GM12891 (cell line): ENCODE measurements around the gene WIF1. TPM values are rescaled to one million over a fixed set of nuclear protein-coding genes. Genes with fewer than 3 reads are reported as not detected.

Source experiments
- DNase-seq: peaks from one replicate; pipeline ENCODE4 v3.0.0; 2011; ENCODE audit warnings: low spot score; ENCODE audit not compliant: insufficient read length
- FAIRE-seq: peaks from 2 replicates; lab custom pipeline; 2011; peaks lifted over from hg19 to GRCh38; lab: Jason Lieb, UNC
- PAX5 ChIP-seq: IDR thresholded peaks from 2 replicates; pipeline ENCODE4 v1.6.1; 2011; ENCODE audit warnings: low read length, moderate library complexity, mild to moderate bottlenecking; ENCODE audit not compliant: insufficient read depth, severe bottlenecking
- POLR2A ChIP-seq: IDR thresholded peaks from 2 replicates; pipeline ENCODE4 v1.6.1; 2011; ENCODE audit warnings: low read depth, low read length, control low read depth
- POLR2AphosphoS5 ChIP-seq: IDR thresholded peaks from 2 replicates; pipeline ENCODE4 v1.6.1; 2011; ENCODE audit warnings: low read depth, low read length, control low read depth
- POU2F2 ChIP-seq: IDR thresholded peaks from 2 replicates; pipeline ENCODE4 v1.6.1; 2011; ENCODE audit warnings: low read depth, mild to moderate bottlenecking, control low read depth, low read length, moderate library complexity
- SPI1 ChIP-seq: IDR thresholded peaks from 2 replicates; pipeline ENCODE4 v1.6.1; 2011; ENCODE audit warnings: low read depth, low read length, control low read depth
- TAF1 ChIP-seq: IDR thresholded peaks from 2 replicates; pipeline ENCODE4 v1.6.1; 2011; ENCODE audit warnings: low read depth, low read length, control low read depth
- polyA plus RNA-seq: library from polyadenylated mRNA; unstranded; fragments of >200 nt; gene quantifications from one replicate; pipeline ENCODE4 v1.2.1, GENCODE V29; 2012; ENCODE audit warnings: low read depth, missing spikeins, inconsistent platforms; ENCODE audit not compliant: missing spikeins

Gene WIF1
- polyA plus RNA-seq = 0.12 TPM

DNA sequence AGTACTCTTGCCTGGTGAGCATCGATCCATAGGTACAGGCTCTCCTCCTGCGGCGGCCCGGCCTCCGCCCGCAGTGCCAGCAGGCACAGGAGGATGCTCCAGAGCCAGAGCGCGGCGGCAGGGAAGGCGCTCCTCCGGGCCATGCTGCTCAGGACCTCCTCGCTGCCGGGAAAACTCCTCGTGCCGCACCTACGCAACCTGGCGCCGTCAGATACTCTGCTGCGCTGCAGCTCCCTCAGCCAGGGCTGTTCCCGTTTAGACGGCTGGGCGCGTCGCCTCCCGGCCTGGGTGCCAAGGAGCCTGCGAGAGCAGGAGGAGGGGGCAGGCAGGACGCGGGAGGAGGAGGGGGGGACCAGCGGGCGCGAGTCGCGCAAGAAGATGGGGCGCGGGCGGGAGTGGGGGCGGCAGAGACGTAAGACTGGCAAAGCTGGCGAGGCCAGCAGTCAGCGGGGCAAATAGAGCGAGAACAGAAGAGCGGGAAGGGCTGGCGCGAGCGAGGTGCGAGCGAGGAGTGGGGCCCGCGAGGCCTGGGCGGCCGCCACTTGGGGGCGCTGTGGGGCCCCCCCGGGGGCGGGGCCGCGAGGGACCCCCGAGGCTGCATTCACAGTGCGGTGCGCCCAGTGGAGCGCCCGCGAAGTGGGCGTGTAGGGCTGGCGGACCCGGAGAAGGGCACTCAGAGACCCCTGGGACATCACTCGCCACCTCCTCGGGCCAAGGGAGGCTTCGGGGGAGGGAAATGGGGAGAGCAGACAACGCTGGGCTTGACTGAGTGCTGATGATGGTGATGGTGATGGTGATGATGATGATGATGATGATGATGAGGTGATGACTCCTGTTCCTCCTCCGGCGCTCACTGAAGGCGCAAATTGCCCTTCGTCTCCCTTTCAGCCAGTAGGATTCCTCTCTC is at the start of gene WIF1:
Gene WIF1 (minus strand): TSS at position 257 of the 907 bp plus-strand sequence. CDS start 114 bp downstream, at position 143.
- DNase-seq (no peak), FAIRE-seq (peak; percentile 76)
- TF ChIP-seq PAX5 (no peak), TAF1 (no peak), POLR2AphosphoS5 (no peak), POLR2A (no peak)

- peak; percentile 89 for FAIRE-seq
- peak; percentile 41 for DNase-seq
Measured at GRCh38 chr12:65170209-65170881, 49.2 kb upstream of the WIF1 start.

GRCh38 chr12:65169320-65170208 is 48.5 kb upstream of the WIF1 start, which contains the start of gene LEMD3:
TSS of gene LEMD3 (plus strand) at chr12:65169583. CDS start at chr12:65169597, 14 bp downstream.
- TF ChIP-seq POLR2AphosphoS5 (peak; percentile 91), TAF1 (peak; percentile 95), PAX5 (no peak), SPI1 (no peak), POU2F2 (peak; percentile 66), POLR2A (peak; percentile 95)
- peak; percentile 88 for DNase-seq
- peak; percentile 94 for FAIRE-seq

More at GRCh38 chr12:65170209-65170881, 49.2 kb upstream of the WIF1 start:
- no peak for TF ChIP-seq POLR2AphosphoS5
- TF ChIP-seq PAX5 = no peak
- TF ChIP-seq POU2F2 = no peak
- no peak for TF ChIP-seq TAF1
- TF ChIP-seq SPI1 = no peak
- no peak; the same call in 1 of the 2 replicates for TF ChIP-seq POLR2A

DNA sequence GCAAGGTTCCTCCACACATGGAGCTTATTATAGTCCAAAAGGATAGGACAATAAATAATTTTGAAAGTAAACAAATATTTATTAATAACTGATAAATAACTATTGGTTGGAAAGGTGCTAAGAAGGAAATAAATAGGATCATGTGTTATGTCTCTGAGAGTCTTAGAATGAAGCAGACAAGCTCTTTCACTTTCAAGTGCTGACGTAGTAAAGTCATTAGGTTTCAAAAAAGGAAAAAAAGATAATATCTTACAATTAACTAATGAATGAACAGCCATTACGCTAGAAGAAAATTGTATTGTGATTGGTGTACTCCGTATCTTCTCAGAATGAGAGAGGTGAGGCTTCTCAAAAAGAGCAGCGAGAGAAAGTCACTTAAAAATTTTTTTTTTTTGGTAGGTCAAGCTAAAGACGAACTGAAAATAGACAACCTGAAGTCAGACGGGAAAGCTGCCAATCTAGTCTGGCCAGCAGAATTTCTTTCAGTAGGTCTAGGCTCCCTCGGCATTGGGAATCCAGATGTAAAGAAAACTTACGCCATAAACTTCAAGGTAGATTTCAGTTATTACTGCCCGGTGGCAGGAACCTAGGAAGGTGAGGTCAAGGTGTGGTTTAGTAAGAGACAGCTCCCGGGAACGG is 47.7 kb upstream of the WIF1 start:
- FAIRE-seq (no peak), DNase-seq (no peak)
- no peak for TF ChIP-seq POU2F2
- TF ChIP-seq POLR2AphosphoS5 = no peak
- TF ChIP-seq TAF1 = no peak
- TF ChIP-seq SPI1 = no peak
- no peak for TF ChIP-seq POLR2A
- no peak for TF ChIP-seq PAX5

DNA sequence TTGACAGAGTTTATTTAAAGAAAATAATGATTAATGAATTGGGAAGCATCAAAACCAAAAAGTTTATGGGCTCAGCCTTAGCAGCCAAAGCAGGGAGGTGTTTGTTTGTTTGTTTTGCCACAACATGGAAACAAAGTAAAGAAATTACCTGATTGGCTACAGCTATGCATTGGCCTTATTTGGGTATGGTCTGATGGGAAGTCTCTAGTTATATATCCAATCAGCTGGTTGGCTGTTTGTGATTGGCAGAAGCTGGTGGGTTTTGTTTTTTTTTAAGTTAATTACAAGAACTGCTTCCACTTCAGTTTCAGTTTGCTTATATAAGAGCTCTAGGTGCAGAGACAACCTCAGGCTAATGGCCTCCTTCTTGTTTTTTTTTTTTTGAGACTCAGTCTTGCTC is 43.7 kb upstream of the WIF1 start:
- no peak for DNase-seq
- FAIRE-seq = no peak
- TF ChIP-seq POLR2A = no peak
- TF ChIP-seq POU2F2 = no peak
- no peak for TF ChIP-seq PAX5
- TF ChIP-seq SPI1 = no peak

- DNase-seq (no peak), FAIRE-seq (no peak)
- no peak for TF ChIP-seq POU2F2
- no peak for TF ChIP-seq POLR2AphosphoS5
- TF ChIP-seq POLR2A = no peak
- TF ChIP-seq PAX5 = no peak
- TF ChIP-seq SPI1 = no peak
- no peak for TF ChIP-seq TAF1
Measured at GRCh38 chr12:65164244-65164643, 43.1 kb upstream of the WIF1 start.

- no peak for FAIRE-seq
- DNase-seq = no peak
Measured at GRCh38 chr12:65162609-65163008, 41.5 kb upstream of the WIF1 start.

GRCh38 chr12:65157091-65157490 is 36.0 kb upstream of the WIF1 start:
- no peak for TF ChIP-seq POLR2AphosphoS5
- TF ChIP-seq POU2F2 = no peak
- TF ChIP-seq SPI1 = no peak
- TF ChIP-seq TAF1 = no peak
- no peak for TF ChIP-seq POLR2A
- no peak for TF ChIP-seq PAX5
- FAIRE-seq (peak; percentile 51), DNase-seq (no peak)

More at GRCh38 chr12:65162609-65163008, 41.5 kb upstream of the WIF1 start:
- TF ChIP-seq POLR2AphosphoS5 (no peak), SPI1 (no peak), POU2F2 (no peak), POLR2A (no peak), PAX5 (no peak), TAF1 (no peak)
